ENCODE measurements around the gene NR1I3. TPM values are rescaled to one million over a fixed set of nuclear protein-coding genes. Genes with fewer than 3 reads are reported as not detected.

Gene NR1I3
- total RNA-seq, 1 donor from 2014 or later = not detected

GRCh38 chr1:161285113-161285512, 47.1 kb upstream of the NR1I3 start:
- no peak overlapping the region for H3K27ac Mint-ChIP-seq
- H3K4me3 ChIP-seq = no peak overlapping the region
- no peaks in the 10 kb centered on the region for H3K36me3 Mint-ChIP-seq
- no peaks in the 10 kb centered on the region for H4K20me1 ChIP-seq (ENCODE audit: low read depth)
- no peaks in the 10 kb centered on the region for H3F3A ChIP-seq (ENCODE audit: low read depth)
- no peak overlapping the region for H3K9ac ChIP-seq
- H3K4me3 Mint-ChIP-seq = no peak overlapping the region
- H3K4me1 Mint-ChIP-seq = peaks cover 34% of the 10 kb centered on the region
- no peaks in the 10 kb centered on the region for H3K36me3 ChIP-seq
- peaks cover 12% of the 10 kb centered on the region for H3K27me3 ChIP-seq
- H3K4me1 ChIP-seq = peaks cover 9% of the 10 kb centered on the region
- H3K27me3 Mint-ChIP-seq (ENCODE audit: insufficient read depth, low read depth) = peaks cover 6% of the 10 kb centered on the region
- H3K9me3 ChIP-seq (ENCODE audit: low read depth) = no peaks in the 10 kb centered on the region
- DNase-seq (ENCODE audit: low spot score) = no peak
- TF ChIP-seq EZH2 (IDR thresholded peaks at IDR 0.05) = no peak
- no peak for TF ChIP-seq CTCF (IDR thresholded peaks at IDR 0.05)
- TF ChIP-seq EZH2phosphoT487 (IDR thresholded peaks at IDR 0.05) = no peak
- H3K79me2 ChIP-seq (ENCODE audit: low read depth) = no peaks in the 10 kb centered on the region
- no peak overlapping the region for H3K27ac ChIP-seq
- H3K9me3 Mint-ChIP-seq = peaks cover 8% of the 10 kb centered on the region
- H2AFZ ChIP-seq (replicated peaks) = no peak overlapping the region
- H3K4me2 ChIP-seq = no peak overlapping the region

GRCh38 chr1:161282991-161283390, 45.0 kb upstream of the NR1I3 start:
- Mint-ChIP-seq H3K27ac (no peak overlapping the region), H3K4me1 (peaks cover 25% of the 10 kb centered on the region), H3K27me3 (ENCODE audit: insufficient read depth, low read depth) (peaks cover 6% of the 10 kb centered on the region), H3K4me3 (no peak overlapping the region), H3K9me3 (peaks cover 8% of the 10 kb centered on the region), H3K36me3 (no peaks in the 10 kb centered on the region)
- Histone ChIP-seq H3K27me3 (peaks cover 13% of the 10 kb centered on the region), H3K9ac (no peak overlapping the region), H3K4me2 (no peak overlapping the region), H3K4me3 (no peak overlapping the region), H3F3A (ENCODE audit: low read depth) (no peaks in the 10 kb centered on the region), H3K9me3 (ENCODE audit: low read depth) (no peaks in the 10 kb centered on the region), H4K20me1 (ENCODE audit: low read depth) (no peaks in the 10 kb centered on the region), H3K4me1 (peaks cover 9% of the 10 kb centered on the region), H3K36me3 (no peaks in the 10 kb centered on the region), H2AFZ (replicated peaks) (no peak overlapping the region), H3K27ac (no peak overlapping the region), H3K79me2 (ENCODE audit: low read depth) (no peaks in the 10 kb centered on the region)
- TF ChIP-seq CTCF (IDR thresholded peaks at IDR 0.05) (no peak), EZH2phosphoT487 (IDR thresholded peaks at IDR 0.05) (no peak), EZH2 (IDR thresholded peaks at IDR 0.05) (no peak)
- DNase-seq (ENCODE audit: low spot score) = no peak

GRCh38 chr1:161274874-161275273, 36.9 kb upstream of the NR1I3 start:
- H3K9me3 Mint-ChIP-seq = no peaks in the 10 kb centered on the region
- no peak overlapping the region for H3K4me2 ChIP-seq
- no peaks in the 10 kb centered on the region for H3K27me3 Mint-ChIP-seq (ENCODE audit: insufficient read depth, low read depth)
- no peak overlapping the region for H3K27ac Mint-ChIP-seq
- no peaks in the 10 kb centered on the region for H4K20me1 ChIP-seq (ENCODE audit: low read depth)
- no peaks in the 10 kb centered on the region for H3K4me1 ChIP-seq
- no peak for TF ChIP-seq CTCF (IDR thresholded peaks at IDR 0.05)
- TF ChIP-seq EZH2 (IDR thresholded peaks at IDR 0.05) = no peak
- TF ChIP-seq EZH2phosphoT487 (IDR thresholded peaks at IDR 0.05) = no peak
- H3K4me1 Mint-ChIP-seq = no peaks in the 10 kb centered on the region
- no peak overlapping the region for H2AFZ ChIP-seq (replicated peaks)
- H3F3A ChIP-seq (ENCODE audit: low read depth) = no peaks in the 10 kb centered on the region
- H3K79me2 ChIP-seq (ENCODE audit: low read depth) = no peaks in the 10 kb centered on the region
- no peaks in the 10 kb centered on the region for H3K9me3 ChIP-seq (ENCODE audit: low read depth)
- no peak overlapping the region for H3K4me3 ChIP-seq
- no peak overlapping the region for H3K9ac ChIP-seq
- no peaks in the 10 kb centered on the region for H3K36me3 Mint-ChIP-seq
- no peak overlapping the region for H3K4me3 Mint-ChIP-seq
- H3K27ac ChIP-seq = no peak overlapping the region
- no peak for DNase-seq (ENCODE audit: low spot score)
- peaks cover 11% of the 10 kb centered on the region for H3K27me3 ChIP-seq
- no peaks in the 10 kb centered on the region for H3K36me3 ChIP-seq

All from neural progenitor cell (in vitro differentiated cells).